HG03060 (cell line): ENCODE results near the gene BIN1.

Experiments used
- ATAC-seq: cut with Tn5 transposase; IDR thresholded peaks from one replicate; pipeline ENCODE4 v1.9.1; 2021; ENCODE audit warnings: low read depth, moderate number of reproducible peaks; ENCODE audit not compliant: unreplicated experiment

The BIN1 gene

DNA sequence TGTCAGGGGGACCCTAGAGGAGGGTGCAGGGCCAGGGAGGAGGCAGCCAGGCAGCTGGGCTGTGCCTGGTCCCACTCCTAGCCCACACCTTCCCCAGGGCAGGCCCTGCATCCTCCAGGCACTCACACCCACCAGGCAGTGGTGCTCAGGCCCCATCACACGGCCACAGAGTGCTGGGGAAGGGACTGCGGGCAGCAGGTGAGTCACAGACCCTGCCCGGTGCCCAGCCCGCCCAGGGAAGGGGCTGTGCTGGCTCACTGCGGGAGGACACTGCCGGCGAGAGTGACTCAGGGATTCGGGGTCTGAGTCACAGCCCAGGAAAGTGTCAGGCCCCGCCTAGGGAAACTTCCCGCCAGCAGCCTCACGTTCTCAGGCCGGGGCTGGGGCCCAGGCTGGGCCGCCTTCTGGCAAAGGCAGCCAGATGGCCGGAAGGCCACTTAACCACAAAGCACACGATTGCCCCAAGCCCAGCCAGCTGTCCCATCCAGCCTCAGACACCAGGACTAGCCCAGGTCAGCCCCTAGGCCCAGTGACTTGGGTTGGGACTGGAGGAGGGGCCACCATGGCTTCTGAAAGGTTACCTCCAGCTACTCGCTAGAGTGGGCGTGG lies 42.2 kb downstream of the BIN1 start:
- ATAC-seq, result peak; percentile 93

GRCh38 chr2:127063701-127064590 lies 43.0 kb downstream of the BIN1 start:
- ATAC-seq, result no peak

DNA sequence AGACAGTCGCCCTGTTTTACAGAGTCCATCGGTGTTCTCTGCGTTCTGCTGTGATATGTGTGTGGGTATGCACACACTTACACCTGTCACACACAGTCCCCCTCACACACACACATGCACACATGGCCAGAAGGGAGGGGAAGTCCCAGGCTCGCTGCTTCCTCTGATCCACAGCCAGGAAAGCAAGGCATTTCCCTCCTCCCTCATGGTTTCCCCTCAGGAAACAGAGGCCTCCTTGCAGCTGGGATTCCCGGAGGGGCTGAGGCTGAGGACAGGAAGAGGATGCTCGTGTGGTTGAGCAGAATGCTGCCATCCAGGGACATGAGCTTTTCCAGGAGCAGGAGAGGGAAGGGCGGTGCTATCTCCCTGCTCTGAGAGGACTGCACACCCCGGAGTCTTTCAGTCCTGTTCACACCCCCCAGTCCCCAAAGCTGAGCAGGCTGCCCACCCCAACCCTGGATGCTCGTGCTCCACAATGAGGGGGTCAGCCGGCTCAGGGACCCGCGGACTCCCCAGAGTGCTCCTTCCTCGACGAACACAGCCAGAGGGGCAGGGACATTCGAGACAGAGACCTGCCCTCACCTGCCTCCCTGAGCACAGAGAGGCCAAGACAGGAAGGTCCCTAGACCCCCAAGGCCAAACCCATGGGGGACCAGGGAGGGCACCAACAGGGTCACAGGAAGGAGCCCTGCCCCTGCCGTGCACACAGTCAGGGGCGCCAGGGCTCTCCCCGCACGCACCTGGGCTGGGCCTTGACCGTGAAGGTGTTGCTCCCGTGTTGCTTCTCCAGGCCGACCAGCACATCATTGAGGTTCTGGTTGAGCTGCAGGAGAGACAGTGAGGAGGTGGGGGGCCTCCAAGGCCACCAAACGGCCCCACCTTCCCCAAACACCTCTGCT lies 45.3 kb downstream of the BIN1 start:
- no peak for ATAC-seq

- no peak for ATAC-seq
These were observed 46.5 kb downstream of the BIN1 start for GRCh38 chr2:127060264-127060945.

DNA sequence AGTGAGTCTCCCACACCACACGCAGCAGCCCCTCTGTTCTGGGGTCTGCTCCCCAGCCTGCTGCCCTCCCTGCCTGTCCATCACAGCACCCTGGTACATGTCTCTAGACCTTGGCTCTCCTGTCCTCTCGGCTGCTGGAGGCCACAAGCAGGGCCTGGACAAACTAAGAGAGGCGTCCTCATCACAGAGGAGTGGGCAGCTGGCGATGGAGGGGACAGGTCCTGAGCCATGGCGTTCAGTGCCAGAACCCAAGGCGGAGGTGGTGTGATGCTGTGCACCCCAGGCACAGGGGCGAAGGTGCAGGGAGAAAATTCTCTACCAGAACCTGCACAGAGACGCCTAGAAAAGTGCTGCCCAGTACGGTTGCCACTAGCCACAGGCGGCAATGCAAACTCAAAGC lies 47.4 kb downstream of the BIN1 start:
- ATAC-seq, result no peak

DNA sequence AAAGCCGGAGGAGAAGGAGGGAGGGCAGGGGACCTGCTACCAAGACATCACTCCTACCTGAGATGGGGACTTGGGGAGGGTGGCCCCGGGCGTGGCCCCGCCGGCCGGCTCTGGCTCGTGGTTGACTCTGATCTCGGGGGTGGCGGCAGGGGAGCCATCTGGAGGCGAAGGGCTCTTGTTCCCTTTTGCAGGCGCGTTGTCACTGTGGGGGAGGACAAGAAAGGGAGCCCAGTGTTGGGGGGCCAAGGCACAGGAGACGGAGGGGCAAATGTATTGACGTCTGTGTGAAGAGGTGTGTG lies 48.1 kb downstream of the BIN1 start:
- ATAC-seq, result no peak

GRCh38 chr2:127058246-127058953 lies 48.6 kb downstream of the BIN1 start:
- no peak for ATAC-seq

- no peak for ATAC-seq
These were observed 49.3 kb downstream of the BIN1 start for GRCh38 chr2:127057371-127058245.

DNA sequence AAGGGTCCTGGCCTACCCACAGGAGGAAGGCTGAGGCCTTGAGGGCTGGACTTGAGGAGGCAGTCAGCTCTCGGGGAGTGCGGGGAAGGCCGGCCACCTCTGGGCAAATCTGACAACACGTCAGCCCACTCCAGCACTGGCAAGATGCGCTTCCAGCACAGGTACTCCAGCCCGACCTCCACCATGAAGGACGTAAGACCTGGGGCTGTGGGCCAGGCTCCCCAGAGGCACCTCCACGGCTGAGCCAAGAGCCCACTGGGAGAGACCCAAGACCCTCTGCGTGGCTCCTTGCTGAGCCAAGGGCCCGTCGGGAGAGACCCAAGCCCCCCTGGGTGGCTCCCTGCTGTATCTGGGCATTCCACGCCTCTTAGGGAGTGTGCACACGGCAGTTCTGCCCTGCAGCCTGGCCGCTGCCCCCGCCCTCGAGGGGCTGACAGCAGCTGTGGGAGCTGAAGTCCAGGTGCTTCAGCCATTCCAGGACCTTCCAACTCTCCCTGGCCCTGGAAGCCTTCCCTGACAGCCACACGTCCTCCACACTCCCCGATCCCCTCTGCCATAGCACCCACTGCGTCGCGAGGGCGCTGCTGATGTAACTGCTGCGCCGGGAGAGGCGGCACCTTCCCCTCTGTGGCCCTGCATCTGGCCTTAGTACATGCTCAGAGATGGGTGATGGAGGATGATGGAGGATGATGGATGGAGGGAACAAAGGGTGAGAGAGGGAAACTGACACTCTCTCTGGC lies 50.2 kb downstream of the BIN1 start:
- ATAC-seq, result no peak

GRCh38 chr2:127056086-127056485 lies 50.9 kb downstream of the BIN1 start:
- ATAC-seq, result no peak

DNA sequence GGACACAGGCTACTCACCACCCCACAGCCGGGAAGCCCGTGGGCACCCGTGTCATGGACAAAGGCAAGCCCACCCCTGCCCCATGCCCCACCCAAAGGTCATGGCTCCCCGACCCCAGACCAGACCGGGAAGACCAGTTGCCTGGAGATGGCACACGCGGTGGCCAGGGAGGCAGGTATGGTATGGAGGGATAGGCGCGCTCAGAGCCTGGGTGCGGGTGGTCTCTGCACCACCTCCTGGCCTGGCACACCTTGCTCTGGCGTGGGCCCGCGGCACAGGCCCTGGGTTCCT lies 51.2 kb downstream of the BIN1 start:
- ATAC-seq, result no peak

DNA sequence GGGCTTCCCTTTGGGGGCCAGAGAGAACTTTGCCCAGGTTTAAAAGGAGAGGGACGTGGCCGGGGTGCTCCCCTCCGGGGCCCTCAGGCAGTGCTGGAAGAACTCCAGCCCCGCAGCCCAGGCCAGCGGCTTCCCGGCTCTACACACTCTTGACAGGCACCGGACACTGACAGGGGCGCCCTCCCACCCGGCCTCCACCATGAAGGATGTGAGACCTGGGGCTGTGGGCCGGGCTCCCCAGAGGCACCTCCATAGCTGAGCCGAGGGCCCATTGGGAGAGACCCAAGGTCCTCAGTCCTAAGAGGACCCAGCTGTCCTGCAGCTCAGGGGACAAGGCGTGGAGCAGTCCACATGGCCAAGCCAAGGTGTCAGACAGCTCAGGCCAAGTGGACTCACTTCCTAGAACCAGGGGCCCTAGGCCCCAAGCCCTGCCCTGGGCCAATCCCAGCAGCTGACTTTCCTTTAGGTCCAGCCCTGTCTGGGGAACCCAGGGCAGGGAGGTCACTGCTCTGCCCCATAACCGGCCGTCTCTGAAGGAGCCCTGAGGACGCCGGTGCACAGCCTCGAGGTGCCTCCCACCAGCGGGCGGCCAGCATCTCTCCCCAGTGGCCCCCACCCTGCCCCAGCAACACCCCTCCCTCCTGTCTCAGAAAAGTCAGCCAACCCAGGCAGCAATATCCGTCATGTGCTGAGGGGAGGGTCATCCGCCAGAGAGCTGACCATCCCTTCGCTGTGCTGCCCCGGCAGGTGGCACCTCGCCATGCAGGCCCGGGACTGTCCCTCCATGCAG lies 51.8 kb downstream of the BIN1 start:
- ATAC-seq, result no peak

GRCh38 chr2:127054604-127054930 lies 52.4 kb downstream of the BIN1 start:
- ATAC-seq, result no peak

GRCh38 chr2:127053731-127054603 lies 53.0 kb downstream of the BIN1 start:
- no peak for ATAC-seq

DNA sequence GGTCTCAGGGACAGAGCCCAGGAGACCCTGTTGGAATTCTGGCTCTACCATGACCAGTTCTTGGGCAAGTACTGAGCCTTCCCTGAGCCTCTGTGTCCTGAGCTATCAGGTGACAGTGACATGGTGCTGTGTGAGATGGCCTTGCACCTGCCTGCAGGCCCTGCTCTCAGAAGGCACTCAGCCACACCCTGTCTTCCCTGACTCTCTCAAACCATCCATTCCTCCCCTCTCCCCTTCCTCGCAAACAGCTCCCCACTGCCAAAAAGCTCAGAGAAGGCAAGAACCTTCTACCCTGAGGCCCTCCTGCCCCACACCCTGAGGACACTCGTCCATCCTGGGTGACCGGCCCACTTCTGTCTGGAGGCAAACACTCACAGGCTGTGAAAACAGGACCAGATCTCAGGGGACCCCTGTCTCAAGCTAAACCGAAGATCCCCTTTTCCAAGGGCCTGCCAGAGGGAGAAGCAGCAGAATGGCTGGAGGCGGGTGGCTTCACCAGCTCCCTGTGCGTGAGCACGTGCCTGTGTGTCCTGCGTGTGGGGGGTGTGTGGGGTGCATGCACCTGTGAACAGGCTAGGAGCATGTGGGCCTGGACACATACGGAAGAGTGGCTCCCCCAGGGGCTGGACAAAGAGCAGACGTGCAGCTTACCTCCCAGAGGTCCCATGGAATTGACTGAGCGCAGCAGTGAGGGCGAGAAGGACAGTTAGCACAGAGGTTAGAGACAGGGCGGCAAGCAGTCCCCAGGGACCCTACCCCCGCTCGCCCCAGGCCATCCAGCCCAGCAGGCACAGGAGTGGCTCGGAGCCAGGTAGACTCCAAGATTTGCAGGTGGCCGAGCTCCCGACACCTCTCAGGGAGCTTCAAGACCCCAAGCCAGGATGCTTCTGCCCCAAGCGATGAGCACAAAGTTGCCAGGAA lies 53.9 kb downstream of the BIN1 start:
- no peak for ATAC-seq
